SIG-M5 treated with dmso at 0.1 percent for 504 hours (cell line): ENCODE data around the gene SMIM44.

Experiments
- DNase-seq: peaks from one replicate; lab custom pipeline; 2025; ENCODE audit not compliant: unreplicated experiment; lab: John Stamatoyannopoulos, UW

SMIM44 gene

DNA sequence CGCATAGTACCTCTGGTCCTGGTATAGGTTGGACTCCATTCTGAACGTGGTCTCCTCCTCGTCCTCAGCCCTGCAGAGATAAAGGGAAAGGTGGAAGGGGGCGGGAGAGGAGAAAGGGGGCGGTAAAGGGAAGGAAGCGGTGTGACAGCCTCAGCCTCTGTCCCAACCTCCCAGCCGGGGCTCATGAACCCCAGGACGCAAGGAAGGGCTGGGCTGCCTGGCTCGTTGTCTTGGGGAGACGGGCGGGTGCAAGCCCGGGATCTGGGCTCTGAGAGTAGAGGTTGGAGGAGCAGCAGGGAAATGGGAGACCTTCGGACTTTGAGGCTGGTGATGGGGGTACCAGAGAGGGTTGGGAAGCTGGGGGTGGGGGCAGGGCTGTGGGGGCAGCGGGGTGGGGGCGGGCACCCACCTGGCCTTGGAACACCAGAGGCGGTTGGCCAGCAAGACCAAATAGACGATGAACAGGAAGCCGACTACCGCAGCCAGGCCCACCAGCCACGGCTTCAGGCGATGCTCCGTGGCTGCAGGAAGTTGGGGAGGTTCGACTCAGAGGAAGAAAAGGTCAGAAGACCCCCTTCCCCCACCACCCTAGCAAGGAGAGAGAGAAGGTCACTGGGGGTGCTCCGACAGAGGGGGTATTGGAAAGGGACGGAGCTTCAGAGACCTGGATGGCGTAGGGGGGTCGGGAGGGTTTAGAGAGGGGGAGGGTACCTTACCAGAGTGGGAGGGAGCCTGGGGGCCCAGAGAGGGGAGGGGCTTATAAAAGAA is 4.6 kb downstream of the SMIM44 start:
- DNase-seq = no peak

DNA sequence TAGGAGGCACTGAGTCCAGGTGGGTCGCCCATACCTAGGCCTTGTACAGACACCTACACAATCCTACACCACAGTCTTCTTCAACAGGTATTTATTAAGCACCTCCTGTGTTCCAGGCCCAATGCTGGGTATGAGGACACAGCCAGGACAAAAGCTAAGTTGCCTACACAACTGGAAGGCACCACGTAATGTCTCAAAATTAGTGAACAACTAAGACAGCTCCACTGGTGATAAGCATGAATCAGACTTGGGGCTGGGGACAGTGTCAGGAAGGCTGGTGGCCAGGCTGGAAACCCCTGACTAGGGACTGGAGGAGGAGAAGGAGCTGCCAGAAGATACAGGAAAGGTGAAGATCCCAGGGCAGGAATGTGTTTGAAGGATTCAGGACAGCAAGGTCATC is 5.3 kb downstream of the SMIM44 start:
- DNase-seq = no peak

DNA sequence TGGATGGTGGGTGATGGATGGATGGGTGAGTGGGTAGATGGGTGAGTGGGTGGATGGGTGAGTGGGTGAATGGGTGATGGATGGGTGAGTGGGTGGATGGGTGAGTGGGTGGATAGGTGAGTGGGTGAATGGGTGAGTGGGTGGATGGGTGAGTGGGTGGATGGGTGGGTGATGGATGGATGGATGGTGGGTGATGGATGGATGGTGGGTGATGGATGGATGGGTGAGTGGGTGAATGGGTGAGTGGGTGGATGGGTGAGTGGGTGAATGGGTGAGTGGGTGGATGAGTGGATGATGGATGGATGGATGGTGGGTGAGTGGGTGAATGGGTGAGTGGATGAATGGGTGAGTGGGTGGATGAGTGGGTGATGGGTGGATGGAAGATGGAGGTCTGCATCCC is 5.7 kb downstream of the SMIM44 start:
- no peak for DNase-seq

DNA sequence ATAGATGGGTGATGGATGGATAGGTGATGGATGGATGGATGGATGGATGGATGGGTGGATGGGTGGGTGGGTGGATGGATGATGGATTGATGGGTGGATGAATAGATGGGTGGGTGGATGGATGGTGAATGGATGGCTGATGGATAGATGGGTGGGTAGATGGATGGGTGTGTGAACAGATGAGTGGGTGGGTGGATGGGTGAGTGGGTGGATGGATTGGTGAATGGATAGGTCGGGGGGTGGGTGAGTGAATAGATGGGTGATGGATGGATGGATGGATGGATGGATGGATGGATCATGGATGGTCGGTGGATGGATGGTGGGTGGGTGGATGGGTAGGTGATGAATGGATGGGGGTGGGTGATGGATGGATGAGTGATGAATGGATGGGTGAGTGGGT is 6.4 kb downstream of the SMIM44 start:
- no peak for DNase-seq

DNA sequence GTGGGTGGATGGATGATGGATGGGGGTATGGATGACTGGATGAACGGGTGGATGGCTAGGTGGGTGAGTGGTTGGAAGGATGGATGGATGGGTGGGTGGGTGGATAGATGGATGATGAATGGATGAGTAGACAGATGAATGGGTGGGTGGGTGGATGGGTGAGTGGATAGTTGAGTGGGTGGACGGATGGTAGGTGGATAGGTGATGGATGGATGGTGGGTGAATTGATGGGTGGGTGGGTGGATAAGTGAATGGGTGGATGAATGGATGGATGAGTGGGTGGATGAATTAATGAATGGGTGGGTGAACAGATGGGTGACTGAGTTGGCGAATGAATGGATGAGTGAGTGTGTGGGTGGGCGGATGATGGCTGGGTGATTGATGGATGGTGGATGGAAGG is 7.8 kb downstream of the SMIM44 start:
- DNase-seq = no peak

DNA sequence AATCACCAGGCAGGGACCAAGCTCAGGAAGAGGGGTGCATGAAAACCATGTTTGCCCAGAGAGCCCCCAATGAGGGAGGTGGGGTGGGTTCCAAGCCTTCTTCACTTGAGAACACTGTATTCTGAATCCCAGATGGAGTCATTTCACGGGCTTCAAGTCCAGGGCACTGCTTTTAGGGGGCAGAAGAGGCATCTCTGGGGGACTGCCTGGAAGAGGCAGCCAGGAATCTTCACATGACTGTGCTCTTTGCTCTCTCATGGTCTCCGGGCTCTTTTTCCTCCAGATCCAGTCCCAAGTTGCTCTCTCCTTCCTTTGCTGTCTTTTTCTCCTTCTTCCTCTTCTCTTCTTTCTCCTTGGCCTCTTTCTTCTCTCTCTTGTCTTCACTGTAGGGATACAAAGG is 8.6 kb downstream of the SMIM44 start:
- DNase-seq = no peak

DNA sequence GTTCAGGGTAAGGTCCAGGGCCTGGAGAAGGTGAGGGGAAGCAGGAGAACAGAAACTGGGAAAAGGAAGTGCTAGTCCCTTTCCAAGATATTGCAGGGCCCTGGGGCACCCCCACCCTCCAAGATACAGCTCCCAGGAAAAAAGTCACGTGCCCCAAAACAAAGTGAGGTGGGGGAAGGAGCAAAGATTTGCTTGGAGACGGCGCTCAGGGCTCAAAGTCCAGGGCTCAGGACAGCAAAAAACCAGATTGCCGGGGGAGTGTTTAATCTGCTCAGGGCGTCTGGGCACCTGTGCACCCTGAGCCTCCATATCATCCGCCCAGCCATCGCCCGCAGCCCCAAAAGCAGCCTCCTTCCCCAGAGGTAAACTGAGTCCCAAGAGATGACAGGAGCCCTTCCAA is 9.2 kb downstream of the SMIM44 start:
- DNase-seq = no peak

DNA sequence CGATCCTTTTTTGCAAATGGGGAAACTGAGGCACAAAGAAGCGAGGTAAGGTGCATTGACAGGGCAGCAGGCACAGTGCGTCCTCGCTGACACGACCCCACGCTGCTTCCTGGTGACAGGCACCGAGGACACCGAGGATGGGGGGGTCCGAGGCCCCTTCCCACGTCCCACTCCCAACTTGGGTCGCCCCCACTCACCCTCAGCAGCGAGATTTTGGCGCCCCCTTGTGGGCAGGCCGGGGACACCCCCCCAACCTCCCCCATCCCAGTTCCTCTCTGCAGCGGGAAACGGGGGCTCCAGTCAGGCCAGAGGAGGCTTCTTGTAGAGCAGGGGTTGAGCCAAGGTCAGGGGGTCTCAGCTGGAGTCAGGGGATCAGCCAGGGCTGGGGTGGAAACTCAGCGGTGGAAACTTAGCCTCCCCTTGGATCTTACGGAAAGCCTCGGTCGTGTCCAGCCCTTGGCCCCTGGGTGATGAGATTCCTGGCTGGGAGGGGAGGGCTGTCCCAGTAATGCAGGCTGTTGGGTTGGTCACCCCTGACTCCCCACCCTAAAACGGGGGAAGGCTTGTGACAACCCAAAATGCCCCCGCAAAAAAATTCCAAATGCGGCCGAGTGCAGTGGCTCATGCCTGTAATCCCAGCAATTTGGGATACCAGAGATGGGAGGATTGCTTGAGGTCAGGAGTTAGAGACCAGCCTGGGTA is 11.1 kb downstream of the SMIM44 start:
- DNase-seq = no peak

DNA sequence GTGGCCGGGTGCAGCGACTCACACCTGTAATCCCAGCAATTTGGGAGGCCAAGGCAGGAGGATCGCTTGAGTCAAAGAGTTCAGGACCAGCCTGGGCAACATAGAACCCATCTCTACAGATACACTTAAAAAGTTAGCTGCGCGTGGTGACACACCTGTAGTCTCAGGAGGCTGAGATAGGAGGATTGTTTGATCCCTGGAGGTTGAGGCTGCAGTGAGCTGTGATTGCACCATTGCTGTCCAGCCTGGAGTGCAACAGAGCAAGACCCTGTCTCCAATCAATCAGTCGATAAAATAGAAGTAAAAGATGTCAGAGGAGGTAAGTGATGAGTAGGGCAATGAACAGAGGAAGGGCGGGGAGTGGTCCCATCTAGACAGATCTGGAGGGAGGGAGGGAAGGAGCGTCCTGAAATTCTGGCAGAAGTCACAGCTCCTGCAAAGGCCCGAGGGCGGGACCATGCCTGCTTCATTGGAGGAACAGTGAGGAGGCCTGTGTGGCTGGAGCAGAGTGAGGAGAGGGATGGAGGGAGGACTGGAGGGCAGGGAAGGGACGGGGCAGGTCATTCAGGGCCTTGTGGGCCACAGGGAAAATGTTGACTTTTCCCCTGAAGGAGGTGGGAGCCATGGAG is 12.6 kb downstream of the SMIM44 start:
- DNase-seq = no peak

DNA sequence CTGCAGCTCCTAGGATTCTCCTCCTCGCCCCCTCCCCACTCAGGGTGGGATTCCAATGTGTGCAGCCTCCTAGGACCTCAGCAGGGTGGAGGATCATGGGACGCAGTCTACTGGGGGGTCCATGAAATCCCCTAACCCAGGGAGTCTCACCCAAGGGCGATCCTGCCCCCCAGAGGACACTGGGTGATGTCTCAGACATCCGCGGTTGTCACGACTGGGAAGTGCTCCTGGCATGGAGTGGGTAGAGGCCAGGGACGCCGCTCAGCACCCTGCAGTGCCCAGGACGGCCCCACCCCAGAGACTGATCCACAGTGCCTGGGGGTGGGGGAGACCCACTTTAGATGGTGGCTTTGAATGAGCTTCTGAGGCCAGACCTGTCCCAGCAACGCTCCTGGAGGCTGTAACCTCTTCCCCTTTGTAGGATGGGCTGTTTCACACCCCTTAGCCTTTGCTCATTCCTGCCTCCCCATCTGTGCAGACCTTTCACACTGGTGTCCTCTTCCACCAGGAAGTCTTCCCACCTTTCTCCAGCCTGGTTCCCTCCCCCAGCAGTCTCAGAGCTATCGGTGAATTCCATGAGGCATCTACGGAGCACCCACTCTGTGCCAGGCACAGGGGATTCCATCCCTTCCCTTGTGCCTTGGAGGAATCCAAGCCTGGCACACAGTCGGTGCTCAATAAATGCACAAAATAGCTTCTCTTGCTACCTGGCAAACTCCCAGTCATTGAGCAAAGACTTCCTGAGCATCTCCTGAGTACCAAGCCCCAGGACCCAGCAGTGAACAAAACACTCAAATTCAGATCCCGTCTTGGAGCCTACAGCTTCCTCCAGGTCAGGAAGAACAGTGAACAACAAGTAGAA is 13.4 kb downstream of the SMIM44 start:
- DNase-seq = no peak

DNA sequence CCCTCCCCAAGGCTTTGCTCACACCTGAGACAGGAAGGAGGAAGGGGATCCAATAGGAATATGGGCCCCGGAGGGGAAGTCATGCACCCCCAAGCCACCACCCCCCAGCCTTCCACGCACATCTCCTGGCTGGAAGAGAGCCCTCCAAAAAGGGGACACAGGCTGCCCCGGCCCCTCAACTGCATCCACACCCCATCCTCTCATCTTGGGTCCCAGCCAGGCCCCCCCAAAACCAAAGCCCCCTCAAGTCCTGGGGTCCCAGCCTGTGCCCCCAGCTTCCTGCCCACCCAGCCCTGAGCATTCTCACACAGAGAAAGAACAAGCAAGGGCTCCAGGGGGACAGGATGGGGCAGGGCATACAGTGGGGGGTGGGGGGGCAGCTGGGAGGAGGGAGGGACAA is 15.0 kb downstream of the SMIM44 start:
- DNase-seq = no peak

DNA sequence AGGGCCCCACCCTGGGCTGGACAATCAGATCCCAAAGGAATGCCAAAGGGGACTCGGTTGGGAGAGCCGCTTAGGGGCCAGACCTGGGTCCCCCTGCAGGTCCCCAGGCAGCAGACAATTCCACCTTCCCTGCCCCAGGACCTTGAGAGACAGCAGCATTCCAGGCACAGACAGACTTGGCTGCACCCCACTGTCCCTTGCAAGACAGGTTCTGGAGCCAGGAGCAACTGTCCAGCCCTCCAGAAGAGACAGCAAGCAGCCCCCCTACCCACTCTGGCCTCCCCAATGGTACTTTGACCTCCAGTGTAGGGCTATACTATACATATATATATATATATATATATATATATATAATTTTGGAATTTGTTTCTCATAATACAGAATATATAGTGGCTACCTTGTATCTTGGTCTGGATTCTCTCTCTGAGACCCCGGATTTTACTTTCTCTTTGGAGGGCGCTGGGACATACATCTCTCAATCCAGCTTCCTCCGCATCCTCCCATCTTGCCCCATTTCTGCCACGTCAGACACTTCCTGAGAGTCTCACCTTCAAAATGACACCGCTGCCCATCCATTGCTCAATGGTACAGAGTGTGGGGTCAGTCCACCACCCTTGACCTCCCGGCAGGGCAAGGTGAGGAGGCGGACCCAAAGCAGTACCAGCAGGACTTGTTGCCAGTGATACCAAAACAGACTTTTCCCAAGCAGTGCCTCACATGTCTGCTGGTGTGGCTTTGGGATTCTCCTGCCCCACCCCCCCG is 15.6 kb downstream of the SMIM44 start:
- no peak for DNase-seq

DNA sequence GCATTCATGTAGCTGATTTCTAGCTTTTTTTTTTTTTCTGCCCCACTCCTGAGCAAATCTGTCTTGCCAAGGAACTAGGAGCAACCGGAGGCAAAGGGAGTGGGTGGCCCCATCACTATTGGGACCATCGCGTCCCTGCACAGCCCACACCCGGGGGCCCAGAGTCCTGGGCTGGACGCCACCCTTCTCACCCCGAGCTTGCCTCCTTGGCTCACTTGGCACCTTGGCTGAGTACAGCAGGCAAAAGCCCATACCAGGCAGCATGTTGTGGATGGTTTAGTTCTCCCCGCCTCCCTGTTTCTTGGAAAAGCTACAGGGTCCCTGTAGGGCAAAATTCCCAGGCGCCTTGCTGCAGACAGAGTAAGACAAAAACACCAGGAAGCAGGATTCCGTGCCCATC is 16.6 kb downstream of the SMIM44 start:
- DNase-seq = no peak

DNA sequence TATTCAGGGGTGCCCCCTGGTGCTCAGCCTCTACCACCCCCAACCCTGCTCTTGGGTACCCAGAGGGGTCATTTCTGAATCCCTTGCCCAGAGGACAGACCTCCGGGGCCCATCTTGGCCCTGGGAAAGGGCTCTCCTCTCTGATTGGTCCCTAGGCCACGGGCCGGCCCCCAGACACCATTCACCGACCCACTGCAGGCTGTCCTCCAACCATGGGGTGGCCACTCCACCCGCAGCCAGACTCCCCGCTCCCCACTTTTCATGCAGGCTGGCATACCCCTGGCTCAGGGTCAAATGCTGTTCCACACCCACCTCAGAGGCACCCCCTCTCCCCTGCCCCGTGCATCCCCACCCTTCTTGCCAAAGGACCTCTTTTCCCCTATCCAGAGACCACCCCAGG is 17.7 kb downstream of the SMIM44 start:
- DNase-seq = no peak

DNA sequence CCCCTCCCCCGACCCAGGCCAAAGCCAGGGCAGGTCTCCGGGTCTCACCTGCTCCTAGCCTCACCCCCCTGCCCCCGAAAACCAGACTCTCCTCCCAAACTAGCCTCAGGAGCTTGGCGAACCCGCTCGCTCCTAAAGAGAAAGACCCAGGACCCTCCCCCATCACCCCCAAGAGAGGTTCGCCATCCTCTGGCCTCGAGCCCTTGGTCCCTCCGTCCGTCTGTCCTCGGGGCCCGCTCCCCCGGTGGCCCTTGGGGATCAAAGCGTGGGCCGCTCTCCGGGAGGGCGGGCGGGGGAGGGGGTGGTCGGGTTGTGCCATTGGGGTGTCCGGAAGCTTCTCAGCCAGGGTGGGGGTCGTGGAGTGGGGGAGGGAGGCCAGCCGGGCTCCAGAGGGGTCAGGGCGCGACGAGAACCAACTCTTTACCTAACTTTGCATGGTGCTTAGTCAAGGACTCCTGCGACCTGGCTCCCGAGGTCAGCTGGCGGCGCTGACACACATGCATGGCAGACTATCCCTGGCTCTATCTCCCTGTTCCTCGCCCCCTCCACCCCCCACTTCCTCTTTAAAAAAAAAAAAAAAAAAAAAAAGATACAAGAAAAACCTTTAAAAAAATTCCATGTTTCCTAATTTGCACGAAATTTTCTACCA is 18.5 kb downstream of the SMIM44 start:
- DNase-seq = no peak

DNA sequence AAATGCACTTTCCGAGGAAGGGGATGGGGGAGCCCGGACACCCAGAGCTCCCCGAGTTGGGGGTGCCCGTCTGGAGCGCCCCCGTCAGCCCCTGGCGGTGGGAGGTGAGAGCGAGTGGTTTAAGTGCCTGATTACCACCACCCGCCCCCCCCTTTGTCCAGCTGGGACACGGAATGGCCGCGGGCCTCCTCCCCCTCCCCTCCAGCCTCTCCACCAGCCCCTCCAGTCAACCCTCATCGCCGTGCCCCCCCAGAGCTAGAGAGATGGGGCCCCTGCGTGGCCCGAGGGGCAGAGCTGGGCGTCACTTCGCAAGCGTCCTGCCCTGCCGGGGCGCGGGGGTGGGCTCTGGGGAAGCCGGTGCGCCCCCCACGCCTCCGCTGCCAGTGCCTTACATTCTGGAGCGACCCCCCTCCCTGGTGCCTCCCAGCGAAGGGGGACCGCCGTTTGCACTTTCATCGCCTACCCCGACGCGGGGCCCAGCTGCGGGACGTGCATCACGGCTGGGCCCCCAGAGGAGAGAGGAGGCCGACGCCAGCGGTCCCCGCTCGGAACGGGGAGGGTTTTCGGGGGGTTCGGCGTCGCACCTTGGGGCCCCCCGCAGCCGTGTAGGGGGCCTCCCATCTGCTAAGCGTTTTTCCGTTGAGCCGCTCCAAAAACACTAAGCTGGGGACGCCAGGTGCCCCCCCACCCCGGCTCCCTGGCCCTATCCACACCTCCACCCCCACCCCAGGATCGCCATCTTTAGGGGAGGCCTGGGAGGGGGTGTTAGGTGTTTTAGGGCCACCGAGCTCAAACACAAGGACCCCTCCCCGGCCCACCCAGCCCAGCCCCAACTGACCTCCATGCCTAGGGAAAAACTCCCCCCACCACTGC is 19.3 kb downstream of the SMIM44 start:
- no peak for DNase-seq

DNA sequence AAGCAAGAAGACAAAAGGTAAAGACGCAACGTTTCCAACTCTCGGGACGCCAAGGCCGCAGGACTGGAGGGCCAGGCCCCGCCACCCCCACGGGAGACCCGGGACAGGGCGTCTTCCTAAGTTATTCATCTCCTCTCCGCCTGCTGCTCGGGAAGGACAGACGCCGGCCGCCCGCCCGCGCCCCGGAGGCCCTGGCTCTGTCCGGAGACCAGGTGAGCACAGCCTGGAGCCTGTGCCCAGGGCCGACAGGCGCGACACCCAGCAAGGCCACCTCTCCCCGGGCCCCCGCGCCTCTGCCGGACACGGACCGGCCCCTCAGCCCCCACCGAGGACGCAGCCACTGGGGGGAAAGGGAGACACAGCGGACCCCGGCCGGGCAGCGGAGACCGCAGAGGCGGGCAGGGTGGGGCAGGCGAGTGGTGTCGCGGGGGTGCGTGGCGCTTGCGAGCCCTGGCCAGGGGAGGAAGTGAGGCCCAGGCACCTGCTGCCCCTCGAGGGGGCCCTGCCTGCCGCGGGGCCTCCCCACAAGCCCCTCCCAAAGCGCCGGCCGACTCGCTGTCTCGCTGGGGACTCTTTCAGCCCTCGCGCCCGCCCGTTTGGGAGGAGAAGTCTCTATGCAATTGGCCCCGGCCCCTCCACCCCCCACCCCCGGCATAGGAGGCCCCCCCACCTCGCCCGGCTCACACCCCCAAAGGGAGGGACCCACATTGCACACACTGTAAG is 20.1 kb downstream of the SMIM44 start:
- no peak for DNase-seq

DNA sequence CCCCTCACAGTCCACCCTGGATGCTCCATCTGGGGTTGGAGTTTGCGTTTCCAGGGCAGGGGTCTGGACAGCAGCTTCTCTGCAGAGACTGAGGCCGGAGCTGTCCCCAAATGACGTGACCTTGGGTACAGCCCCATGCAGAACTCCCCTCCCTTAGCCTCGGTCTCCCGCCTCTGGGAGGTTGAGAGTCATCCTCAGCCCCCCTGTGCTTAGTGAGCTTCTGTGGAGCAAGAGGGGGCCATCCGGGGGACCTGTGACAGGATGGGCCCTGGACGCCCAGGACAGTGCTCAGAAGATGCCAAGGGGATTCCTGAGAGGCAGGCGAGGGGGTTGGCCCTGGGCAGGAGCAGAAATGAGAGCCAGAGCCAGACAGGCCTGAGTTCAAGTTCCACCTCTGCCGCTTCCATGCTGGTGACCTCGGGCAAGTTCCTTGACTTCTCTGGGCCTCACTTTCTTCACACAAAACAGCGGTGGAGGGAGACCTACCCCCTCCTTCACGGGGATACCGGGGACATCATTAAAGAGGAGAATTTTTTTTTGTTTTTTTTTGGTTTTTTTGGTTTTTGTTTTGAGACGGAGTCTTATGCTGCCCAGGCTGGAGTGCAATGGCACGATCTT is 23.2 kb downstream of the SMIM44 start:
- DNase-seq = no peak
